SIG-M5 (cell line): ENCODE results near the gene SCP2.

Experiments
- DNase-seq: peaks from one replicate; lab custom pipeline; 2025; lab: John Stamatoyannopoulos, UW

Gene SCP2

GRCh38 chr1:53043271-53043670 lies 116.2 kb downstream of the SCP2 start:
- DNase-seq, result no peak

GRCh38 chr1:53044926-53045325 lies 117.8 kb downstream of the SCP2 start:
- DNase-seq, result no peak

- DNase-seq, result no peak
Measured at GRCh38 chr1:53046930-53047329, 119.9 kb downstream of the SCP2 start.

- no peak for DNase-seq
Measured at GRCh38 chr1:53047737-53048736, 121.0 kb downstream of the SCP2 start.

- DNase-seq, result no peak
Measured at GRCh38 chr1:53048960-53049573, 122.0 kb downstream of the SCP2 start.

GRCh38 chr1:53049574-53049967 lies 122.5 kb downstream of the SCP2 start:
- no peak for DNase-seq

GRCh38 chr1:53050310-53050709 lies 123.2 kb downstream of the SCP2 start:
- no peak for DNase-seq

- DNase-seq, result no peak
Measured at GRCh38 chr1:53051676-53052075, 124.6 kb downstream of the SCP2 start.

GRCh38 chr1:53057127-53057526 lies 130.1 kb downstream of the SCP2 start:
- no peak for DNase-seq

GRCh38 chr1:53060579-53060978 lies 133.5 kb downstream of the SCP2 start:
- DNase-seq, result no peak

GRCh38 chr1:53061123-53061858 lies 134.2 kb downstream of the SCP2 start:
- DNase-seq, result no peak

GRCh38 chr1:53061859-53062707 lies 135.0 kb downstream of the SCP2 start, which contains the start of gene PODN:
Gene PODN, plus strand, starts transcription at chr1:53062213. Its CDS starts 7,643 bp downstream, at chr1:53069856.
- no peak for DNase-seq

GRCh38 chr1:53062708-53063591 lies 135.9 kb downstream of the SCP2 start:
- DNase-seq, result no peak

GRCh38 chr1:53063744-53064515 lies 136.9 kb downstream of the SCP2 start:
- no peak for DNase-seq

GRCh38 chr1:53065391-53065790 lies 138.3 kb downstream of the SCP2 start:
- DNase-seq, result no peak

GRCh38 chr1:53066488-53066887 lies 139.4 kb downstream of the SCP2 start:
- DNase-seq, result no peak

- DNase-seq, result no peak
Measured at GRCh38 chr1:53066891-53067738, 140.0 kb downstream of the SCP2 start.

- no peak for DNase-seq
Measured at GRCh38 chr1:53067886-53068285, 140.8 kb downstream of the SCP2 start.
